ENCODE results near the gene CTNNA1. TPM values are rescaled to one million over a fixed set of nuclear protein-coding genes. Genes with fewer than 3 reads are reported as not detected.

Gene CTNNA1
- total and polyA plus RNA-seq, 2 of the 8 experiments (the other 6 are each of a cell fraction or from before 2014, with no cell fraction given), result 115 to 349 TPM

DNA sequence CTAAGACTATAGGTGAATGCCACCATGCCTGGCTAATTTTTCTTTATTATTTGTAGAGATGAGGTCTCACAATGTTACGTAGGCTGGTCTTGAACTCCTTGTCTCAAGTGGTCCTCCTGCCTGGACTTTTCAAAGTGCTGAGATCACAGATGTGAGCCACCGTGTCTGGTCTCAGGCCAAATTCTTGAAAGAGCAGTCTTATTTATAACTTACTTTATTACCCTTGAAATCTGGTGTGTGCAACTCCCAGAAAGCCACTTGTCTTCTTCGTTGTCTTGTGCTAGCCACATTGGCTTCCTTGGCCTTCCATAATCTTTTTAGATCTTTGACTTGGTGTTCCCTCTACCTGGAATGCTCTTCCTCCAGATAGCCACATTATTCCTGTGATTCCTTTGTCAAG lies 50.1 kb downstream of the CTNNA1 start:
- Histone ChIP-seq H3K27ac (ENCODE audit: low read depth, low read length) (no peak overlapping the region), H3K23ac (ENCODE audit: insufficient read length) (no peak overlapping the region), H2BK20ac (ENCODE audit: low read length) (no peak overlapping the region), H4K20me1 (replicated peaks in 1 of 2; ENCODE audit: control insufficient read depth in 1 of 2, insufficient read depth in 2 of 2, low read length in 2 of 2) (no peaks in the 10 kb centered on the region), H3K4me3 (ENCODE audit: extremely low read depth in 1 of 4, insufficient read depth in 2 of 4, low read depth in 3 of 4, low read length in 4 of 4) (no peak overlapping the region), H2AFZ (ENCODE audit: low read length) (no peak overlapping the region), H2BK120ac (replicated peaks; ENCODE audit: low read depth, low read length) (no peak overlapping the region), H3K4me1 (replicated peaks in 1 of 4; ENCODE audit: control insufficient read depth in 3 of 4, insufficient read depth in 4 of 4, low read length in 3 of 4) (no peaks in the 10 kb centered on the region; a peak in 1 of 7 replicates), H3K4me2 (ENCODE audit: insufficient read depth in 1 of 2, low read depth in 2 of 2, low read length in 2 of 2) (no peak overlapping the region), H3K56ac (replicated peaks; ENCODE audit: insufficient read length, low read depth, low read length) (no peak overlapping the region), H3K23me2 (ENCODE audit: low read depth, low read length) (no peaks in the 10 kb centered on the region), H3K27me3 (replicated peaks in 1 of 4; ENCODE audit: control insufficient read depth in 3 of 4, extremely low read depth in 1 of 4, insufficient read depth in 3 of 4, low read length in 3 of 4) (no peaks in the 10 kb centered on the region), H2BK12ac (ENCODE audit: low read depth, low read length) (no peak overlapping the region), H4K91ac (replicated peaks; ENCODE audit: insufficient read length, low read length) (no peak overlapping the region), H2BK15ac (ENCODE audit: low read length) (no peak overlapping the region), H3K9ac (replicated peaks in 1 of 4; ENCODE audit: extremely low read depth in 1 of 4, low read depth in 3 of 4, low read length in 3 of 4) (no peak overlapping the region; a peak in 2 of 7 replicates), H3K36me3 (ENCODE audit: control insufficient read depth in 2 of 4, insufficient read depth in 4 of 4, low read length in 3 of 4) (peaks cover 0 to 4% (median 0%) of the 10 kb centered on the region in 4 experiments; a peak in 3 of 8 replicates), H2AK5ac (ENCODE audit: low read depth, low read length) (no peak overlapping the region), H4K5ac (ENCODE audit: insufficient read length, low read depth, low read length) (no peak overlapping the region), H3K9me3 (ENCODE audit: insufficient read depth in 2 of 2, low read depth in 1 of 2, low read length in 1 of 2) (no peaks in the 10 kb centered on the region), H3K79me2 (ENCODE audit: control insufficient read depth in 1 of 2, insufficient read depth in 2 of 2, low read length in 2 of 2) (peaks cover 0 to 80% of the 10 kb centered on the region in 2 experiments; a peak in 3 of 4 replicates), H2BK5ac (ENCODE audit: low read depth, low read length) (no peak overlapping the region), H3K79me1 (ENCODE audit: low read depth, low read length) (no peaks in the 10 kb centered on the region; the same call in 1 of the 2 replicates), H3K14ac (ENCODE audit: insufficient read length) (no peak overlapping the region), H3K18ac (ENCODE audit: extremely low read depth, low read length) (no peak overlapping the region), H3K4ac (replicated peaks; ENCODE audit: insufficient read length, low read depth, low read length) (no peak overlapping the region), H4K8ac (ENCODE audit: extremely low read depth, insufficient read depth, low read length) (no peak overlapping the region)
- no peak for DNase-seq (ENCODE audit: low read depth in 1 of 2, low spot score in 2 of 2)
- POLR2A ChIA-PET (ENCODE audit: partially characterized antibody), result no interaction called here
- WGBS, 2 experiments (ENCODE audit: extremely low coverage in 1 of 2, insufficient coverage in 1 of 2, insufficient read length in 1 of 2, insufficient replicate concordance in 2 of 2, low coverage in 1 of 2, low lambda C conversion rate in 2 of 2, missing lambda C conversion rate in 1 of 2), result 91% methylated on average over 3 of the region's 3 CpGs; no CpG with 5 or more reads in 1 of the 2 experiments
- no peak for FAIRE-seq
- CTCF ChIA-PET (ENCODE audit: partially characterized antibody), result interaction anchor here (0.7 to 5.2 kb wide), 3 partner anchors 14 to 23 kb away, joined by 3 to 38 read pairs (median 4); no protein-coding TSS in a partner anchor
- TF ChIP-seq GABPA (IDR thresholded peaks at IDR 0.05; ENCODE audit: borderline replicate concordance, insufficient read depth, low read length) (no peak), SIN3A (conservative IDR thresholded peaks at IDR 0.05 in 1 of 2, IDR thresholded peaks at IDR 0.05 in 1 of 2; ENCODE audit: low read depth in 1 of 2, low read length in 2 of 2) (no peak), FOSL1 (IDR thresholded peaks at IDR 0.05; ENCODE audit: insufficient read depth, low read depth, low read length) (no peak), E2F6 (IDR thresholded peaks at IDR 0.05) (no peak), EP300 (IDR thresholded peaks at IDR 0.05; ENCODE audit: borderline replicate concordance in 1 of 2, low read depth in 2 of 2, low read length in 2 of 2) (no peak), GTF2F1 (IDR thresholded peaks at IDR 0.05; ENCODE audit: borderline replicate concordance, low read depth, low read length) (no peak), USF2 (IDR thresholded peaks at IDR 0.05; ENCODE audit: low read length) (no peak), CBX8 (IDR thresholded peaks at IDR 0.05; ENCODE audit: borderline replicate concordance, low read depth, low read length) (no peak), SIX5 (IDR thresholded peaks at IDR 0.05; ENCODE audit: low read depth, low read length) (no peak), ZNF274 (IDR thresholded peaks at IDR 0.05; ENCODE audit: borderline replicate concordance, extremely low read depth, low read length) (no peak), ATF3 (IDR thresholded peaks at IDR 0.05; ENCODE audit: insufficient read depth, low read depth, low read length) (no peak)
